H9 (cell line): ENCODE data around the gene RASGRF1. TPM values are rescaled to one million over a fixed set of nuclear protein-coding genes. Genes with fewer than 3 reads are reported as not detected.
"Not testable (repeated sequence)": the region's sequence is repeated elsewhere in the genome, so short reads cannot be mapped to it uniquely, and the experiment has no call there.

Experiments used
- DNase-seq: peaks from one replicate; pipeline ENCODE4 v3.0.0-alpha.2; 2017
- H2AFZ ChIP-seq: one replicate; pipeline ENCODE4 v1.6.1; 2013; ENCODE audit warnings: mild to moderate bottlenecking, low read length, control low read depth, moderate library complexity
- H2AK5ac ChIP-seq: 2 replicates; pipeline ENCODE4 v1.6.1; 2013; ENCODE audit warnings: low read length, control low read depth, mixed read lengths; ENCODE audit not compliant: insufficient read length
- H2BK120ac ChIP-seq: one replicate; pipeline ENCODE4 v1.6.1; 2013; ENCODE audit warnings: low read depth, mild to moderate bottlenecking, low read length, control low read depth, inconsistent platforms; ENCODE audit not compliant: poor library complexity, severe bottlenecking
- H2BK12ac ChIP-seq: 2 replicates; pipeline ENCODE4 v1.6.1; 2013; ENCODE audit warnings: low read length, control low read depth, mixed read lengths, low read depth; ENCODE audit not compliant: insufficient read length
- H2BK15ac ChIP-seq: 2 replicates; pipeline ENCODE4 v1.6.1; 2013; ENCODE audit warnings: low read depth, low read length, control low read depth
- H2BK20ac ChIP-seq: one replicate; pipeline ENCODE4 v1.6.1; 2013; ENCODE audit warnings: low read depth, mild to moderate bottlenecking, low read length, control low read depth, inconsistent platforms; ENCODE audit not compliant: poor library complexity, severe bottlenecking
- H2BK5ac ChIP-seq: 2 replicates; pipeline ENCODE4 v1.6.1; 2013; ENCODE audit warnings: low read length, control low read depth, mixed read lengths; ENCODE audit not compliant: insufficient read length
- H3K14ac ChIP-seq: 2 replicates; pipeline ENCODE4 v1.6.1; 2013; ENCODE audit warnings: low read length, control low read depth; ENCODE audit not compliant: insufficient read depth
- H3K18ac ChIP-seq: 2 replicates; pipeline ENCODE4 v1.6.1; 2013; ENCODE audit warnings: low read depth, mild to moderate bottlenecking, mixed read lengths, low read length, control low read depth; ENCODE audit not compliant: insufficient read length
- H3K23ac ChIP-seq: 2 replicates; pipeline ENCODE4 v1.6.1; 2013; ENCODE audit warnings: low read length, control low read depth, mixed read lengths, low read depth; ENCODE audit not compliant: insufficient read length
- H3K23me2 ChIP-seq: 2 replicates; pipeline ENCODE4 v1.6.1; 2013; ENCODE audit warnings: low read depth, mild to moderate bottlenecking, mixed read lengths, low read length, control low read depth; ENCODE audit not compliant: insufficient read length, poor library complexity, severe bottlenecking
- H3K27ac ChIP-seq: 2 replicates; pipeline ENCODE4 v1.5.1; 2013; ENCODE audit warnings: low read length, control low read depth, mixed read lengths, low read depth; ENCODE audit not compliant: insufficient read length
- H3K27me3 ChIP-seq: 2 replicates; pipeline ENCODE4 v1.6.1; 2013; ENCODE audit warnings: low read length, control low read depth, inconsistent platforms; ENCODE audit not compliant: insufficient read depth
- H3K4ac ChIP-seq: 2 replicates; pipeline ENCODE4 v1.6.1; 2013; ENCODE audit warnings: low read depth, mild to moderate bottlenecking, control low read depth, inconsistent platforms, low read length, moderate library complexity
- H3K4me1 ChIP-seq: 2 replicates; pipeline ENCODE4 v1.6.1; 2013; ENCODE audit warnings: low read length, control low read depth, inconsistent platforms; ENCODE audit not compliant: insufficient read depth
- H3K4me2 ChIP-seq: 2 replicates; pipeline ENCODE4 v1.6.1; 2013; ENCODE audit warnings: low read length, control low read depth, mixed read lengths; ENCODE audit not compliant: insufficient read length, insufficient read depth
- H3K56ac ChIP-seq: 2 replicates; pipeline ENCODE4 v1.6.1; 2013; ENCODE audit warnings: low read depth, mild to moderate bottlenecking, mixed read lengths, low read length, control low read depth; ENCODE audit not compliant: insufficient read length
- H3K79me1 ChIP-seq: 2 replicates; pipeline ENCODE4 v1.6.1; 2013; ENCODE audit warnings: low read depth, mild to moderate bottlenecking, moderate library complexity, low read length, control low read depth, inconsistent platforms; ENCODE audit not compliant: insufficient read depth, poor library complexity, severe bottlenecking
- H3K79me2 ChIP-seq: 2 replicates; pipeline ENCODE4 v1.6.1; 2013; ENCODE audit warnings: low read length, control low read depth, inconsistent platforms; ENCODE audit not compliant: insufficient read depth
- H3K9ac ChIP-seq: 2 replicates; pipeline ENCODE4 v1.6.1; 2013; ENCODE audit warnings: low read length, control low read depth, mixed read lengths; ENCODE audit not compliant: insufficient read length; ENCODE audit errors: extremely low read depth
- H3K9me3 ChIP-seq: one replicate; pipeline ENCODE4 v1.6.1; 2013; ENCODE audit warnings: low read depth, low read length, inconsistent platforms; ENCODE audit not compliant: control insufficient read depth
- H3T11ph ChIP-seq: one replicate; pipeline ENCODE4 v1.6.1; 2013; ENCODE audit warnings: mild to moderate bottlenecking, low read length, control low read depth, inconsistent platforms
- H4K20me1 ChIP-seq: one replicate; pipeline ENCODE4 v1.6.1; 2013; ENCODE audit not compliant: control insufficient read depth, insufficient read length, insufficient read depth
- H4K5ac ChIP-seq: 2 replicates; pipeline ENCODE4 v1.6.1; 2013; ENCODE audit warnings: low read depth, mild to moderate bottlenecking, mixed read lengths, low read length, control low read depth; ENCODE audit not compliant: insufficient read length
- H4K8ac ChIP-seq: replicated peaks from 2 replicates; pipeline ENCODE4 v1.6.1; 2013; ENCODE audit warnings: low read length, control low read depth, mixed read lengths, low read depth; ENCODE audit not compliant: insufficient read length
- H4K91ac ChIP-seq: 2 replicates; pipeline ENCODE4 v1.6.1; 2013; ENCODE audit warnings: low read depth, mild to moderate bottlenecking, moderate library complexity, mixed read lengths, low read length, control low read depth; ENCODE audit not compliant: insufficient read length
- H3K27ac Mint-ChIP-seq, 3 experiments: 2 replicates in 2 of 3; 3 replicates in 1 of 3; pipeline ENCODE4 v1.8.0; 2020 to 2021; ENCODE audit warnings: mixed read lengths in 3 of 3, mild to moderate bottlenecking in 1 of 3, moderate library complexity in 1 of 3
- H3K27me3 Mint-ChIP-seq: 2 replicates; pipeline ENCODE4 v1.8.0; 2021; ENCODE audit warnings: low read depth, mild to moderate bottlenecking, moderate library complexity, mixed read lengths
- H3K36me3 Mint-ChIP-seq, 3 experiments: 2 replicates in 2 of 3; 3 replicates in 1 of 3; pipeline ENCODE4 v1.8.0; 2020 to 2021; ENCODE audit warnings: low read depth in 3 of 3, mixed read lengths in 3 of 3; ENCODE audit not compliant: insufficient read depth in 1 of 3
- H3K4me1 Mint-ChIP-seq, 2 experiments: 2 replicates each; pipeline ENCODE4 v1.8.0; 2020; ENCODE audit warnings: mixed read lengths in 2 of 2
- H3K4me3 Mint-ChIP-seq, 2 experiments: 2 replicates in 1 of 2; 3 replicates in 1 of 2; pipeline ENCODE4 v1.8.0; 2020 to 2021; ENCODE audit warnings: mild to moderate bottlenecking in 2 of 2, mixed read lengths in 2 of 2, moderate library complexity in 1 of 2
- H3K9me3 Mint-ChIP-seq, 2 experiments: 2 replicates in 1 of 2; 3 replicates in 1 of 2; pipeline ENCODE4 v1.8.0; 2020; ENCODE audit warnings: mild to moderate bottlenecking in 2 of 2, mixed read lengths in 2 of 2, moderate library complexity in 1 of 2
- WGBS: extraction: QIAGEN DNeasy Blood & Tissue Kit; methylation state at CpG from one replicate; pipeline ENCODE4 v1.1.7; 2013; ENCODE audit warnings: missing lambda C conversion rate, low lambda C conversion rate, mixed read lengths; ENCODE audit not compliant: insufficient read length; ENCODE audit errors: extremely low coverage; 5-methylcytosine and 5-hydroxymethylcytosine counted together
- total RNA-seq: library from RNA; stranded (reverse); gene quantifications from 2 replicates; pipeline ENCODE4 v1.2.1, GENCODE V29; 2021
- TF ChIP-seq, protein P1 (sequence below): fragments of 200-600 bp; sonication (generic); conservative IDR thresholded peaks from 3 replicates; pipeline ENCODE4 v1.8.0; 2021; ENCODE audit warnings: antibody characterized with exemption, mild to moderate bottlenecking

The RASGRF1 gene
- total RNA-seq, 1 experiment from 2014 or later, result 0.48 TPM

DNA sequence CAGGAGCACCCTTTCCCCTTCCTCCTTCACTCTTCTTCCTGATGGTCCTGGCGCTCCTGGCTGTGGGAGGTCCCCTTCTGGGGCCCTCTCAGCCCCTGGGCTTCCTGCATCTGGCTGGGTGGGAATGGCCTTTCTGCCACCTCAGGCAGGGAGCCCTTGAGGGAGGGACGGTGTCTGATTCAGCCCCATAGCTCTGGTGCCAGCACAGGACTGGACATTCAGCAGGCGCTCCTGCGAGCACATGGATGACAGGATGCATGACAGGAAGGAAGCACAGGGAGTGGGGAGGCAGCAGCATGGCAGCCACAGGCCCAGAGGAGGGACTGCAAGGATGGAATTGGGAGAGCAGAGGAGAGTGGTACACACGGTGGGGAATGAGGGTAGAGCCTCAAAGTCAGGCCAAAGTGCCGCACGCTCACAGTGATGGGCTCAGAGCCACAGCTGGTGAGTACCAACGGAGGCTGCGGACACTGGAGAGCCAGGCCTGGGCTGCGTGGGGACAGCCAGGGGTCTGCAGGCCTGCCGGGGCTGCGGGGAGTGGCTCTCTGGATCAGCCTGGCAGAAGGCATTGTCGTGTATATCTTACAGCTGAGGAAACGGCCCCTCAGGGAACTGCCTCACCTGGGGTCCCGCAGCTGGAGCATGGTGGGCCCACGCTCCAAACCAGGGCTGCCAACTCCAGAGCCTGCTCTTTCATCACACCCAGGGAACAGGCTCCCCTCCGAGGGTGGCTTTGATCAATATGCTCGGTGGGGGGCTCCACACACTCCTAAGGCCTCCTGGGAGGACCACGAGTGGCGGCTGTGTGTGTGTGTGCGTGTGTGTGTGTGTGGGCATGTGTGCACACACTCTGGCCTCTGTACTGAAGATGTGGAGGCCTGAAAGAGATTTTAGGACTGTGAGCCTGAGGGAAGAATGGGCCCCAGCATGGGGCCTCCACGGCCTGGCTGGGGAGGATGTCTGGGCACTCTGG is 94.4 kb downstream of the RASGRF1 start:
- no peaks in the 10 kb centered on the region for H3K79me1 ChIP-seq
- no peak overlapping the region for H3K4me3 Mint-ChIP-seq
- no CpG with 5 or more reads among the region's 22 CpGs for WGBS

DNA sequence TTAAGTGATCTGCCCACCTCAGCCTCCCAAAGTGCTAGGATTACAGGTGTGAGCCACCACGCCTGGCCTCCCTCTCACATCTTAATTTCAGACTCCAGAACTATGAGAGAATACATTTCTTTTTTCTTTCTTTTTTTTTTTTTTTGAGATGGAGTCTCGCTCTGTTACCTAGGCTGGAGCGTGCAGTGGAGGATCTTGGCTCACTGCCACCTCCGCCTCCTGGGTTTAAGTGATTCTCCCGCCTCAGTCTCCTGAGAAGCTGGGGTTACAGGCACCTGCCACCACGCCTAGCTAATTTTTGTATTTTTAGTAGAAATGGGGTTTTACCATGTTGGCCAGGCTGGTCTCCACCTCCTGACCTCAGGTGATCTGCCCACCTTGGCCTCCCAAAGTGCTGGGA is 95.4 kb downstream of the RASGRF1 start:
- H3K27me3 ChIP-seq, result not testable (repeated sequence)

More for the DNA sequence above, 94.4 kb downstream of the RASGRF1 start:
- Histone ChIP-seq H3K56ac (no peak overlapping the region), H3K27ac (no peak overlapping the region), H3T11ph (no peak overlapping the region), H3K9ac (no peak overlapping the region), H3K9me3 (no peaks in the 10 kb centered on the region), H3K4ac (no peak overlapping the region), H2BK5ac (no peak overlapping the region), H2AFZ (no peak overlapping the region), H2AK5ac (no peak overlapping the region), H4K5ac (no peak overlapping the region), H2BK12ac (no peak overlapping the region), H3K79me2 (no peaks in the 10 kb centered on the region), H2BK120ac (no peak overlapping the region), H4K8ac (no peak overlapping the region), H3K23ac (no peak overlapping the region), H4K91ac (no peak overlapping the region), H3K14ac (peak overlapping the region; percentile 54; the same call in 1 of the 2 replicates), H3K4me2 (no peak overlapping the region), H3K27me3 (no peaks in the 10 kb centered on the region; the same call in 1 of the 2 replicates), H3K4me1 (no peaks in the 10 kb centered on the region; the same call in 1 of the 2 replicates), H2BK15ac (no peak overlapping the region), H3K18ac (no peak overlapping the region), H4K20me1 (no peaks in the 10 kb centered on the region), H3K23me2 (no peaks in the 10 kb centered on the region), H2BK20ac (no peak overlapping the region)
- Mint-ChIP-seq H3K9me3 (no peaks in the 10 kb centered on the region; a peak in 1 of 5 replicates), H3K4me1 (peaks cover 26 to 32% of the 10 kb centered on the region in 2 experiments), H3K27ac (peak overlapping the region in 1 of 3 experiments; percentile 74; a peak in 2 of 7 replicates), H3K36me3 (no peaks in the 10 kb centered on the region; a peak in 1 of 7 replicates), H3K27me3 (peaks cover 17% of the 10 kb centered on the region)
- TF ChIP-seq, protein P1, sequence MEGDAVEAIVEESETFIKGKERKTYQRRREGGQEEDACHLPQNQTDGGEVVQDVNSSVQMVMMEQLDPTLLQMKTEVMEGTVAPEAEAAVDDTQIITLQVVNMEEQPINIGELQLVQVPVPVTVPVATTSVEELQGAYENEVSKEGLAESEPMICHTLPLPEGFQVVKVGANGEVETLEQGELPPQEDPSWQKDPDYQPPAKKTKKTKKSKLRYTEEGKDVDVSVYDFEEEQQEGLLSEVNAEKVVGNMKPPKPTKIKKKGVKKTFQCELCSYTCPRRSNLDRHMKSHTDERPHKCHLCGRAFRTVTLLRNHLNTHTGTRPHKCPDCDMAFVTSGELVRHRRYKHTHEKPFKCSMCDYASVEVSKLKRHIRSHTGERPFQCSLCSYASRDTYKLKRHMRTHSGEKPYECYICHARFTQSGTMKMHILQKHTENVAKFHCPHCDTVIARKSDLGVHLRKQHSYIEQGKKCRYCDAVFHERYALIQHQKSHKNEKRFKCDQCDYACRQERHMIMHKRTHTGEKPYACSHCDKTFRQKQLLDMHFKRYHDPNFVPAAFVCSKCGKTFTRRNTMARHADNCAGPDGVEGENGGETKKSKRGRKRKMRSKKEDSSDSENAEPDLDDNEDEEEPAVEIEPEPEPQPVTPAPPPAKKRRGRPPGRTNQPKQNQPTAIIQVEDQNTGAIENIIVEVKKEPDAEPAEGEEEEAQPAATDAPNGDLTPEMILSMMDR, result no peak
- no peak for DNase-seq

More for the DNA sequence above, 95.4 kb downstream of the RASGRF1 start:
- H3K18ac ChIP-seq, H3K9me3 ChIP-seq, H3K36me3 Mint-ChIP-seq, H2BK15ac ChIP-seq, H3K79me1 ChIP-seq, H3K27ac ChIP-seq, H3K79me2 ChIP-seq, H2AFZ ChIP-seq, H4K20me1 ChIP-seq, H4K5ac ChIP-seq, DNase-seq, H3K4me1 ChIP-seq, H2BK5ac ChIP-seq, H3K14ac ChIP-seq, H2BK12ac ChIP-seq, H3K56ac ChIP-seq, H3K4ac ChIP-seq, H2BK20ac ChIP-seq, H3K4me2 ChIP-seq, H2BK120ac ChIP-seq, H3T11ph ChIP-seq, H3K27ac Mint-ChIP-seq, H2AK5ac ChIP-seq, H3K9me3 Mint-ChIP-seq, H3K9ac ChIP-seq, H4K91ac ChIP-seq, H3K4me3 Mint-ChIP-seq, H3K23ac ChIP-seq, H4K8ac ChIP-seq, H3K23me2 ChIP-seq: not testable (repeated sequence)
- peaks cover 16% of the 10 kb centered on the region for H3K27me3 Mint-ChIP-seq
- WGBS, result no CpG with 5 or more reads among the region's 6 CpGs
- peaks cover 19 to 26% of the 10 kb centered on the region in 2 experiments for H3K4me1 Mint-ChIP-seq
